ENCODE data around the gene ME1.

- TF ChIP-seq POLR2A (IDR thresholded peaks at IDR 0.05; ENCODE audit: low read length): no peak
- no peak for TF ChIP-seq GATA1 (IDR thresholded peaks at IDR 0.05; ENCODE audit: low read depth, low read length)
Observed at GRCh38 chr6:83221276-83221675, 209.6 kb downstream of the ME1 start.
